ENCODE data around the gene THBD.

DNA sequence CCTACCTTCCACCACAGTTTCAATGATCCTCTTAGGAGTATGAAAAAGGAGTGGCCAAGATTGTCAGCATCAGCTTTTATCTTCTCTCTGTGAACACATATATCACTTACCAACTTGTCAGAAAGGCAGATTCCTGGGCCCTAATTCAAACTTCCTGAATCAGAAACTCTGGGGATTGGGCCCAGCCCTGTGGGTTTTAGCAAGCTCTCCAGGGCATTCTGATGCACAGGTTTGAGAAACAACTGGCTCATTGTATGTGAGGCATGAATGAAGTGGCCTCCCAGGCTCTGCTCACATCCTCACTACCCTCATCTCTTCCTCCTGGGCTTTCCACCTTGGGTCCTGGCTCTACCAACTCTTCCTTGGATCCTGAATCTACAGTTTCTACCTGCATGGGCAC, 13.2 kb upstream of the THBD start:
- TF ChIP-seq, protein P1, sequence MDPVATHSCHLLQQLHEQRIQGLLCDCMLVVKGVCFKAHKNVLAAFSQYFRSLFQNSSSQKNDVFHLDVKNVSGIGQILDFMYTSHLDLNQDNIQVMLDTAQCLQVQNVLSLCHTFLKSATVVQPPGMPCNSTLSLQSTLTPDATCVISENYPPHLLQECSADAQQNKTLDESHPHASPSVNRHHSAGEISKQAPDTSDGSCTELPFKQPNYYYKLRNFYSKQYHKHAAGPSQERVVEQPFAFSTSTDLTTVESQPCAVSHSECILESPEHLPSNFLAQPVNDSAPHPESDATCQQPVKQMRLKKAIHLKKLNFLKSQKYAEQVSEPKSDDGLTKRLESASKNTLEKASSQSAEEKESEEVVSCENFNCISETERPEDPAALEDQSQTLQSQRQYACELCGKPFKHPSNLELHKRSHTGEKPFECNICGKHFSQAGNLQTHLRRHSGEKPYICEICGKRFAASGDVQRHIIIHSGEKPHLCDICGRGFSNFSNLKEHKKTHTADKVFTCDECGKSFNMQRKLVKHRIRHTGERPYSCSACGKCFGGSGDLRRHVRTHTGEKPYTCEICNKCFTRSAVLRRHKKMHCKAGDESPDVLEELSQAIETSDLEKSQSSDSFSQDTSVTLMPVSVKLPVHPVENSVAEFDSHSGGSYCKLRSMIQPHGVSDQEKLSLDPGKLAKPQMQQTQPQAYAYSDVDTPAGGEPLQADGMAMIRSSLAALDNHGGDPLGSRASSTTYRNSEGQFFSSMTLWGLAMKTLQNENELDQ (CRISPR knock-in tag; IDR thresholded peaks at IDR 0.05; ENCODE audit: borderline replicate concordance), result no peak
- TF ChIP-seq, protein P2, sequence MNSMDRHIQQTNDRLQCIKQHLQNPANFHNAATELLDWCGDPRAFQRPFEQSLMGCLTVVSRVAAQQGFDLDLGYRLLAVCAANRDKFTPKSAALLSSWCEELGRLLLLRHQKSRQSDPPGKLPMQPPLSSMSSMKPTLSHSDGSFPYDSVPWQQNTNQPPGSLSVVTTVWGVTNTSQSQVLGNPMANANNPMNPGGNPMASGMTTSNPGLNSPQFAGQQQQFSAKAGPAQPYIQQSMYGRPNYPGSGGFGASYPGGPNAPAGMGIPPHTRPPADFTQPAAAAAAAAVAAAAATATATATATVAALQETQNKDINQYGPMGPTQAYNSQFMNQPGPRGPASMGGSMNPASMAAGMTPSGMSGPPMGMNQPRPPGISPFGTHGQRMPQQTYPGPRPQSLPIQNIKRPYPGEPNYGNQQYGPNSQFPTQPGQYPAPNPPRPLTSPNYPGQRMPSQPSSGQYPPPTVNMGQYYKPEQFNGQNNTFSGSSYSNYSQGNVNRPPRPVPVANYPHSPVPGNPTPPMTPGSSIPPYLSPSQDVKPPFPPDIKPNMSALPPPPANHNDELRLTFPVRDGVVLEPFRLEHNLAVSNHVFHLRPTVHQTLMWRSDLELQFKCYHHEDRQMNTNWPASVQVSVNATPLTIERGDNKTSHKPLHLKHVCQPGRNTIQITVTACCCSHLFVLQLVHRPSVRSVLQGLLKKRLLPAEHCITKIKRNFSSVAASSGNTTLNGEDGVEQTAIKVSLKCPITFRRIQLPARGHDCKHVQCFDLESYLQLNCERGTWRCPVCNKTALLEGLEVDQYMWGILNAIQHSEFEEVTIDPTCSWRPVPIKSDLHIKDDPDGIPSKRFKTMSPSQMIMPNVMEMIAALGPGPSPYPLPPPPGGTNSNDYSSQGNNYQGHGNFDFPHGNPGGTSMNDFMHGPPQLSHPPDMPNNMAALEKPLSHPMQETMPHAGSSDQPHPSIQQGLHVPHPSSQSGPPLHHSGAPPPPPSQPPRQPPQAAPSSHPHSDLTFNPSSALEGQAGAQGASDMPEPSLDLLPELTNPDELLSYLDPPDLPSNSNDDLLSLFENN (IDR thresholded peaks at IDR 0.05; ENCODE audit: low read depth in 2 of 2, low read length in 2 of 2), result no peak
- TF ChIP-seq TCF7L2 (IDR thresholded peaks at IDR 0.05; ENCODE audit: low read depth, low read length) (no peak), ZFPM2 (CRISPR knock-in tag; IDR thresholded peaks at IDR 0.05) (no peak), RNF2 (IDR thresholded peaks at IDR 0.05) (no peak), PHF20 (IDR thresholded peaks at IDR 0.05; ENCODE audit: partially characterized antibody) (no peak), MCM5 (IDR thresholded peaks at IDR 0.05; ENCODE audit: low read depth) (no peak), ZKSCAN8 (CRISPR knock-in tag; IDR thresholded peaks at IDR 0.05) (no peak)
- TF ChIP-seq, protein P3, sequence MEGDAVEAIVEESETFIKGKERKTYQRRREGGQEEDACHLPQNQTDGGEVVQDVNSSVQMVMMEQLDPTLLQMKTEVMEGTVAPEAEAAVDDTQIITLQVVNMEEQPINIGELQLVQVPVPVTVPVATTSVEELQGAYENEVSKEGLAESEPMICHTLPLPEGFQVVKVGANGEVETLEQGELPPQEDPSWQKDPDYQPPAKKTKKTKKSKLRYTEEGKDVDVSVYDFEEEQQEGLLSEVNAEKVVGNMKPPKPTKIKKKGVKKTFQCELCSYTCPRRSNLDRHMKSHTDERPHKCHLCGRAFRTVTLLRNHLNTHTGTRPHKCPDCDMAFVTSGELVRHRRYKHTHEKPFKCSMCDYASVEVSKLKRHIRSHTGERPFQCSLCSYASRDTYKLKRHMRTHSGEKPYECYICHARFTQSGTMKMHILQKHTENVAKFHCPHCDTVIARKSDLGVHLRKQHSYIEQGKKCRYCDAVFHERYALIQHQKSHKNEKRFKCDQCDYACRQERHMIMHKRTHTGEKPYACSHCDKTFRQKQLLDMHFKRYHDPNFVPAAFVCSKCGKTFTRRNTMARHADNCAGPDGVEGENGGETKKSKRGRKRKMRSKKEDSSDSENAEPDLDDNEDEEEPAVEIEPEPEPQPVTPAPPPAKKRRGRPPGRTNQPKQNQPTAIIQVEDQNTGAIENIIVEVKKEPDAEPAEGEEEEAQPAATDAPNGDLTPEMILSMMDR (IDR thresholded peaks at IDR 0.05 in 2 of 3, conservative IDR thresholded peaks at IDR 0.05 in 1 of 3; ENCODE audit: insufficient read depth in 2 of 3, low read depth in 1 of 3, low read length in 3 of 3), result no peak
- TF ChIP-seq, protein P4, sequence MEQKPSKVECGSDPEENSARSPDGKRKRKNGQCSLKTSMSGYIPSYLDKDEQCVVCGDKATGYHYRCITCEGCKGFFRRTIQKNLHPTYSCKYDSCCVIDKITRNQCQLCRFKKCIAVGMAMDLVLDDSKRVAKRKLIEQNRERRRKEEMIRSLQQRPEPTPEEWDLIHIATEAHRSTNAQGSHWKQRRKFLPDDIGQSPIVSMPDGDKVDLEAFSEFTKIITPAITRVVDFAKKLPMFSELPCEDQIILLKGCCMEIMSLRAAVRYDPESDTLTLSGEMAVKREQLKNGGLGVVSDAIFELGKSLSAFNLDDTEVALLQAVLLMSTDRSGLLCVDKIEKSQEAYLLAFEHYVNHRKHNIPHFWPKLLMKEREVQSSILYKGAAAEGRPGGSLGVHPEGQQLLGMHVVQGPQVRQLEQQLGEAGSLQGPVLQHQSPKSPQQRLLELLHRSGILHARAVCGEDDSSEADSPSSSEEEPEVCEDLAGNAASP (IDR thresholded peaks at IDR 0.05), result no peak
- TF ChIP-seq, protein P5, sequence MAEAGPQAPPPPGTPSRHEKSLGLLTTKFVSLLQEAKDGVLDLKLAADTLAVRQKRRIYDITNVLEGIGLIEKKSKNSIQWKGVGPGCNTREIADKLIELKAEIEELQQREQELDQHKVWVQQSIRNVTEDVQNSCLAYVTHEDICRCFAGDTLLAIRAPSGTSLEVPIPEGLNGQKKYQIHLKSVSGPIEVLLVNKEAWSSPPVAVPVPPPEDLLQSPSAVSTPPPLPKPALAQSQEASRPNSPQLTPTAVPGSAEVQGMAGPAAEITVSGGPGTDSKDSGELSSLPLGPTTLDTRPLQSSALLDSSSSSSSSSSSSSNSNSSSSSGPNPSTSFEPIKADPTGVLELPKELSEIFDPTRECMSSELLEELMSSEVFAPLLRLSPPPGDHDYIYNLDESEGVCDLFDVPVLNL (CRISPR knock-in tag; IDR thresholded peaks at IDR 0.05; ENCODE audit: low read depth), result no peak
